Stimulated activated CD8-positive, alpha-beta memory T cell treated with anti-CD3 and anti-CD28 coated beads, Interleukin-7, amount 100 ng/mL, for 24 hours (primary cell): Measurements from ENCODE around the gene CA10.

Experiments
- DNase-seq: peaks from one replicate; pipeline ENCODE4 v3.0.0-alpha.2; 2020; ENCODE audit warnings: low read depth

CA10 gene

DNA sequence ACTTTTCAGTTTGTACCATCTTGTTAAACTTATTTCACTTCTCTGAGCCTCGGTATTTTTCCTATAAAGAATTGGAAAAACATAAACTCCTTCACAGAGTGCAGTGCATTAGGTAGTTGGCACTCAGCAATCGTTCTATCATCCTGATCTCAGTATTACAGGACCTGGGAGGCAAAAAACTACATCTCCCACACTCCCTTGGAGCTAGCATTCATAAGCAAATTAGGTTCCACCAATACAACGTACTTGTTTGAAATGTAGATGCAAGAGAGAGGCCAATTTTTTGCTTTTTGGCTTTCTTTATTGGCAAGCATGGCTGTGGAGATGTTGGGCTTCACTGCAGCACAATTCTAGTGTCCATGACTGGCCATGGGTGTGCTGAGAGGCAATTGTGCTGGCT lies 285.2 kb downstream of the CA10 start:
- DNase-seq: no peak

GRCh38 chr17:51869387-51869786 lies 289.1 kb downstream of the CA10 start:
- DNase-seq: no peak

GRCh38 chr17:51860954-51861561 lies 297.5 kb downstream of the CA10 start:
- DNase-seq: no peak

GRCh38 chr17:51857052-51857597 lies 301.4 kb downstream of the CA10 start:
- no peak for DNase-seq

DNA sequence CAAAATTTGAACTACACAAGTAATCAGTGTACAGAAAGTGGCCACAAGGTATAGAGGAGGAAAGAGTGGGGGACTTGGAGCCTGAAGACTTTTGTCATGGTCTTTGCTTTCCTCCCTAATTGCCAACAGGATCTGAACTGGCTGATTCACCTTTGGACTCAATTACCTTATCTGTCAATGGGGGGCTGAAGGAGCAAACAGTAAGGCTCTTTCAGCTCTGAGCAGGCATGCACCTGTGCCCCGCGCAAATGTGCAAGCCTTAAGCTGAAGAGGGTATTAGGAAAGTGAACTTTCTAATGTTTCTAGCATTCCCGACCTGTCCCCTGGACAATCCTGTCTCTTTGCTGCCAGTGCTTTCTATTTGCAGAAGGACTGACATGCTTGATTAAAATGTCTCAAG lies 302.7 kb downstream of the CA10 start:
- no peak for DNase-seq

DNA sequence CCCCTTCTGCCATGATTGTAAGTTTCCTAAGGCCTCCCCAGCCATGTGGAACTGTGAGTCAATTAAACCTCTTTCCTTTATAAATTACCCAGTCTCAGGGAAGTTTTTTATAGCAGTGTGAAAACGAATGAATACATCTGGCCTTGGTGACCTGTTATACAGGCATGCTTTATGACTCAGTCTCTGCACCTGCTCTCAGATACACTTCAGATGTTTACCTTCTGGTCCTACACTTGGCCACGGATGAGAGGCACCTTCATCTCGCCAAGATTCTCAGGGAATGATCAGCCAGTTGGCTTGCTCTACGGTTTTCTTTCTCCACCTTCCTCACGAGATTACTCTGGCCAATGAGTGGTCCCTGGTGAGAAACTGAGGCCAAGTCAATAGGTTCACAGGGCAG lies 304.7 kb downstream of the CA10 start:
- DNase-seq: no peak

DNA sequence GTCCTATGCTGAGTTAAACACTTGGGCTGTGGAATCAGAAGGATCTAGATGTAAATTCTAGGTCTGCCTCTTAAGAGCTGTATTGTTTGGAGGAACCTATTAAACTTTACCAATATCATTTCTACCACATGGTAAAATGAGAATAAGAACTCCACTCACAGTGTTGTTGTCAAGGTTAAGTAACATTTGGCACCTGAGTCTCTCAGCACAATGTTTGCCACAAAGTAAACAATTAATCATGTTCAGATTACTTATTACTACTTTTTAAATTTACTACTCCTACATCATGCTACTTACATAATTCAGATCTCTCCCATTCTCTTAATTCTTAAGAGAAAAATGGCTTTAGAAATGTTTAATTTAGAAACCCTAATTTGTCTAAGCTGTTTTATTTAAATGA lies 305.9 kb downstream of the CA10 start:
- no peak for DNase-seq

- DNase-seq: no peak
Observed at GRCh38 chr17:51850201-51850600, 308.3 kb downstream of the CA10 start.

DNA sequence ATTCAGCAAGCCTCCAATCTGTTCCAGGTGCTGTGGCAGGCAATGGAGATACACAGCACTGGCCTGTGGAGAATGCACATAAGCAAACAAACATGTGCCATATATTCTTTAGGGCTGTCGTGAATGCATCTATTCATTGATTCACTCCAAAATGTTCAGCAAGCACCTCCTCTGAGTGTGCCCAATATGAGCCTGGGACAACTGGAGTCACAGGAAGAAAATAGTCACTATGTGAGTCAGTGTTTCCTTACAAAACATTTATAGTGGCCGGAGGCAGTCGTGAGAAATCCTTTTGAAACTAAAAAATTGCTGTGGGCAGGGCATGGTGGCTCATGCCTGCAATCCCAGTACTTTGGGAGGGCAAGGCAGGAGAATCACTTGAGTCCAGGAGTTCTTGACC lies 310.1 kb downstream of the CA10 start:
- DNase-seq: no peak

GRCh38 chr17:51846566-51846965 lies 311.9 kb downstream of the CA10 start:
- DNase-seq: no peak

GRCh38 chr17:51845776-51846175 lies 312.7 kb downstream of the CA10 start:
- no peak for DNase-seq

DNA sequence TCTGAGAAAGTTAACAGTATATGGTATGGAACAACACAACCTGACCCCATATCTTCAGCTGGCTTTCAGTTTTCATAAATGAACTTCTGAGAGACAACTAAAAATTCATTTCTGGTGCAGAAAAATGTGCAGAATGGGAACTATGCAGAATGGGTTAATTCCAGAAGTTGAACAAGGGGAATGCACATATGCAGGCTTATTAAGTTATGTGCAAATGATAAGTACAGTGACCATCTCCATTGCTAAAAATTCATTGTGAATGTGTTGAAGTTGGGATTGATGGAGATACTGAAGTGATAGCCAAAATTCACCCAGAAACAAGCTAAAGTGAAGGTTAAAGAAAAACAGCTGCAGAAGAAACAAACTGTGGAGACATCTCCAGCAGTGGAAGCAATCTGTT lies 315.8 kb downstream of the CA10 start:
- no peak for DNase-seq

- DNase-seq: no peak
Observed at GRCh38 chr17:51841669-51842068, 316.8 kb downstream of the CA10 start.

DNA sequence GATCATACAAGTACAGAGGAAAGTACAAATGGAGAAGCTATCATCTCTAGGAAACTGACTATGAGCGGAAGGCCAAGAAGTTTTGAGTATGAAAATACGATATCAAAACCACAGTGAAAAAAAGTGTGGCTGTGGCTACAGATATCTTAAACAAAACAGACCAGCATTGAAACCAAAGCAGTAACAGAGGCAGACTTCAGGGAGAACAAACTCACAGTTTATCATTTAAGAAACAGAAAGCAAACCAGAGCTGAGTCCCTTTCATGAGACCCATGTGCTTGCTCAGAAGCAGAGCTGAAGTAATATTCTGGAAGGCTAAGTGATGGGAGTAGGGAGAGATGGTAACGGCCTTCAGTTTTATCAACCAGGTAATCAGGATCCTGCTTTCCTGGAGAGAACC lies 317.8 kb downstream of the CA10 start:
- DNase-seq: no peak

- no peak for DNase-seq
Observed at GRCh38 chr17:51833620-51834019, 324.9 kb downstream of the CA10 start.

- DNase-seq: no peak
Observed at GRCh38 chr17:51833045-51833444, 325.5 kb downstream of the CA10 start.

DNA sequence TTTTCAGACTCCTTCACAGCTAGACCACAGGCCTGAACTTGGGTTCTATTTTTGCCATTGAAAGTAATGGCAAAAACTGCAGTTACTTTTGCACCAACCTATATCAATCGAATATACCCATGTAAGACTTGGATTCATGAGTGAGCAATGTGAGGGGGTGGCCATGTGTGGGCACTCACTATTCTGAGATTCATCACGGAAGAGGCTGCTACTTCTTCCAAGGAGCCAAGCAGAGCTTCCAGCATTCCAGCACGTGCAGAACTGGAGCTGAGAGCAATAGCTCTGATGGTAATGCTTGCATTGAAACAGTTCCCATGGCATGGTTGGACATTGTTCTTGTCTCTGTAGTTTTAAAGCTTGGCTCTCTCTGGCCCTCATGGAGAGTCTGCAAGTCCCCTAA lies 327.6 kb downstream of the CA10 start:
- DNase-seq: no peak

- DNase-seq: no peak
Observed at GRCh38 chr17:51830451-51830850, 328.1 kb downstream of the CA10 start.

DNA sequence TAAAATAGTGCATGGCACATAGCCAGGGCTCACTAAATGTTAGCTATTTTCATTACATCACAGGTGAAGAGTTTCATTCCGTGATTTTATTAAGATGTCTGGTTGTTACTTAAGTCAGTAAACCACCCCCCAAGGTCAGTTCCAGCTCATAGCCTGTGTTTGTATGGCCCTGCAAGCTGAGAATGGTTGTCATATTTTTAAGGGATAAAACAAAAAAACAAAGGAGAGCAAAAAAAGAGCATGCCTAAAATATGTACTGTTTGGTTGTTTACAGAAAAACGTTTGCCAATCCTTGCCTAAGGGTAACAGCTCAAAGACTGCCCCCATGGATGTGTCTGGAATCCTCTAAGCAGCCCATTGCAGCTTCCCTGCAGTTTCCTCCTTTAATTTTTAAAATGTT lies 329.6 kb downstream of the CA10 start:
- DNase-seq: no peak

DNA sequence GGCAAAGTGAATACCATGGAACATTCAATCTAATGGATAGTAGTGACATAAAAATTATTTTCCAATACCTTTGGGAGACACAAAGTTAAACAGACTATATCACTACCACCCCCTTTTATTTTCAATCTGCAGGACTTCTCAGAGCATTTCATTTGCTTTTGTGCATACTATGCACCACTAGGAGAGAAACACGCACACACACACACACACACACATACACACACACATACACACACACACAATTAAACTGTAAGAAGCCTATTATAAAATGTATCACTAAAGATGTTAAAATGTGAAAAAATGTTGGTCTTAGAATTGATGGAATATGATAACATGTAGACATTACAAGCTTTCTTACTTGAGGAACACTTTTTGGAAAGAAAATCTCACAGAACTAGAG lies 331.4 kb downstream of the CA10 start:
- no peak for DNase-seq

GRCh38 chr17:51820766-51821165 lies 337.7 kb downstream of the CA10 start:
- no peak for DNase-seq

DNA sequence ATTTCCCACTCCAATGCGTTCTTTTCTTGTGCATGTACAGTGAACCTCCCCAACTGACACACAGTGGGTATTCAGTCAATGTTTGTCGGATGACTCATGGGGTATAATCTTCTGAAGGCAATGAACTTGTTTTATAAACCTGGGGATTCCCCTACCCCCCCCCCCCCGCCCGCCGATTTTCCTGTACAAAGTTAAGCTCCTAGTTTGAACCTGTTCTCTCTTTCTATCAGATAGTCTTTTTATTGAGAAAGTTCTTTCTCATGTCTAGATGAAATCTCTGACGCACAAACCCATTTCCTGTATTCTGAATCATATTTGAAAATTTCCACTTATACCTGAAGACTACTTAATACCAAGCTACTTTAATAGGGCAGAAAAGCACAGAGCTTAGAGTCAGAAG lies 338.3 kb downstream of the CA10 start:
- no peak for DNase-seq

DNA sequence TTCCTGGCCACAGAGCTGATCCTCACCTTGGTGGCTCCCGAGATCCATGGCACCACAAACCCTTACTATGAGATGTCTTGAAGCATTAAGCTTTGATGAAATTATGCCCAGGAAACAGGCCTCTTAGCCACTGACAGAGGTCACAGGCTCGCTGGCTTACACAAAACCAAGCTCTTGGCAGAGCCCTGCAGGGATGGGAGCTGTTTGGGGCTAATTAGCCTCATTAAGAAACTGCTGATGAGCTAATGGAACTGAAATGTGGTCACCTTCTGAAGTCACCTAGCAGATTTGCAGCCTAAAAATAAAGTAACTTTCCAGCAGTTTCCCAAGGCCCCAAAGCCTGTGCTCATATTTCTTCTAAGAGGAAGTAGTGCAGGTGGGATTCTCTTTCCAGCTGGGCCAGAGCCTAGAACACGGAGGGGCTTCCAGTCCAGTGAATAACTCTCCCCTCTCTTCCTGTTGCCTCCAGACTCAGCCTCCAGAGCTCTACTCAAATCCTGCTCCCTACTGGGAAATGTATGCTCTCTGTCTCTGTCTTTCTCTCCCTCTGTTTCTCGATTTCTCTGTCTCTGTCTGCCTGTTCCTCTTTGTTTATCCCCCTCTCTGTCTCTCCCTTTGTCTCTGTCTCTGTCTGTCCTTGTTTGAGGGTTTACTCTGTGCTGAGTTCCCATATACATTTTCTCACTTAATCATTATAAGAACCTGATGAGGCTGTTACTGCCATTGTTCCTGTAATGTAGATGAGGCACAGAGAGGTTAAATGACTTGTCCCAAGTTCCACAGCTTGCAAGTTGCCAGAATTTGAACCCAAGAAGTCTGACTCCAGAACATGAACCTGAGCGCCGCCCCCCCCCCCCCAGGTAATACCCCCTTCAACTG lies 338.9 kb downstream of the CA10 start:
- DNase-seq: no peak

- DNase-seq: no peak
Observed at GRCh38 chr17:51818777-51819176, 339.7 kb downstream of the CA10 start.
